T-helper 9 cell (primary cell): Measurements from ENCODE around the gene PTPRN2.
"Not testable (repeated sequence)": the region's sequence is repeated elsewhere in the genome, so short reads cannot be mapped to it uniquely, and the experiment has no call there.

Experiments
- DNase-seq: peaks from one replicate; pipeline ENCODE4 v3.0.0-alpha.2; 2020
- total RNA-seq, 2 donors: gene quantifications; one replicate each; lab custom pipeline; 2026; lab: John Stamatoyannopoulos, UW

The PTPRN2 gene
- 1.1 to 1.2 reads per million in 2 donors for total RNA-seq

- peak; percentile 58 for DNase-seq
Measured at GRCh38 chr7:158587162-158588084, at the start of gene PTPRN2. TSS of gene PTPRN2 (minus strand) at chr7:158587823.

DNA sequence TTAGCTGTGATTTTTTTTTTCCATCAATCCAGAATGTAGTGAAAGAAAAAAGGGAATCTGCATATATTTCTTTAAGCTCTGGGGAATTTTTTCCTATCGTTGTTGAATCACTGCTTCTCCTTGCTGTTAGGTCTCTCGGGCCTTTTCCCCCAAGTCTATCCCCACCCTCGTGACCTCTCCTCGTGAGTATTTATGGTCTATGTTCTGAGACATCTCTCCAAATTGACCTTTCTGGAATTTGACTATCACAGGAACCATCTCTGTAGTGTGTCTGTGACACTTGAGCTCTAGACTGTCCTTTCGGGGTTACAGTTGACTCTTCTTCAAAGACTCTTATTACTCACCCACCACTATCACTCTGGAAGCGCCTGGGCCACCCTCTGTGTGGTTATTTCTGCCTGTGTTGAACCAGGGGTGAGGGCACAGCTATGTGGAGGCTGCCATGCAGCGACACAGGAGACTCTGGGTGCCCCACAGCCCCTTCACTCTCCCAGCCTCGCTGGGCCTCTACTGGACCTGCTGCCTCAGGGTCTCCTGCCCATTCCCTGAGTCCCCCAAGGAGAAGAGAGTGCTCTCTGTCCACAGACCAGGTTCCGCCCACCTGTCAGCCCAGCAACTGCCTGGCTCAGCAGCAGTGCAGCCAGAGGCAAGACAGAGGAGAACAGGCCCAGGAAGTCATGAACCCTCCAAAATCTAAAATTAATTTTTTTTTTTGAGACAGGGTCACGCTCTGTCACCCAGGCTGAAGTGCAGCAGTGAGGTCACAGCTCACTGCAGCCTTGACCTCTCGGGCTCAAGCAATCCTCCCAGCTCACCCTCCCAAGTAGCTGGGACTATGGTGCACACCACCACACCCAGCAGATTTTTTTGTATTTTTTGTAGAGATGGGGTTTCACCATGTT is 45.7 kb upstream of the PTPRN2 start:
- no peak for DNase-seq

- no peak for DNase-seq
Measured at GRCh38 chr7:158631574-158632195, 44.1 kb upstream of the PTPRN2 start.

DNA sequence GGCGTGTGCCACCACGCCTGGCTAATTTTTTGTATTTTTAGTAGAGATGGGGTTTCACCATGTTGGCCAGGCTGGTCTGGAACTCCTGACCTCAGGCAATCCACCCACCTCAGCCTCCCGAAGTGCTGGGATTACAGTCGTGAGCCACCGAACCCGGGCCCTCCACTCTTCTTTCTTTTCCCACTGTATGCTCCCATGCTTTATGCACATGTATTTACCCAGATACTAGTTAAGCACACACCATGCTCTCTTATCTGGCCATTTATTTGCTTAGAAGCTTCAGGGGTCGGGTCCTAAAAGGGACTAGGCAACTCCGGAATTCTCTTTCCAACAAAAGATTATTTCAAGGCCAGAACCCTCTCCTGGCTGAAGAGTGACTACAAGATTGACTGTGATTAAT is 38.7 kb upstream of the PTPRN2 start:
- DNase-seq, result not testable (repeated sequence)

DNA sequence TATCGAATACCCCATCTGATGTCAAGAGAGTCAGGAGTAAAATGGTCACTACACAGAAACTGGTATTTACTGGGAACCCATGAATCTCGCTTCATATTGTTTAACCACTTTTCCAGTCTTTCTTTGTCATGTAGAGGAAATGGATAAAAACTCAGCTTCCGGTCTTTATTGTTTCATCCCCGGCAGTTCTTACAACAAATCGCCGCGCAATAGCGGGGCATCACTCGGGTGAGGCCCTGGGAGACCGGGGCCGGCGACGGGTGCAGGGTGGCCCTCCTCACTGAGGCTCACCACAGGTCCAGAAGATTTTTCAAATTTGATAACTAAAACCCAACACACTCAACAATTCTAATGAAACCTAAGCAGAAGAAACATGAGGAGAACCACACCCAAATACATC is 35.6 kb upstream of the PTPRN2 start:
- no peak for DNase-seq

DNA sequence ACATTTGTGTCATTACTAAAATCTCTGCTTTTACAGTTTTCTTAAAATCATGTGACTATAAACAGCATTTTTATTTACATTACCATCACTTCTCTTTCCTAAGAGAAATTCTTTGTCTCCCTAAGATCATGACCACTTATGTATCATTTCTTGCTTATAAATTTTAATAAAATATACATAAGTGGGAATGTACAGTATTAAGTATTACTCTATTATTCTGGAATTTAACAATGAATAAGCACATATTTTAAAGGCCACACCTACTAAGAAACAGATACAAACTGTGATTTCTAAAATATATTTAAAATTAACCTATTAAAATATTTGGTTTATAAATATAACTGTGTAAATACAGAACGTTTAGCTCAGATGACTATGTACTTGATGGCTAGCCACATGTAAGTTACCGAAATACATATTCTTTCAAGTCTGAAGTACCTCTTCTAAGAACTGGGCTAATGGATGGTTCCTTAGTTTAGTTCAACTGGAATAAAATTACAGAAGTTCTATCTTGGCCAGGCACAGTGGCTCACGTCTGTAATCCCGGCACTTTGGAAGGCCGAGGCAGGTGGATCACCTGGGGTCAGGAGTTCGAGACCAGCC is 33.3 kb upstream of the PTPRN2 start:
- no peak for DNase-seq

- no peak for DNase-seq
Measured at GRCh38 chr7:158620418-158620817, 32.8 kb upstream of the PTPRN2 start.

DNA sequence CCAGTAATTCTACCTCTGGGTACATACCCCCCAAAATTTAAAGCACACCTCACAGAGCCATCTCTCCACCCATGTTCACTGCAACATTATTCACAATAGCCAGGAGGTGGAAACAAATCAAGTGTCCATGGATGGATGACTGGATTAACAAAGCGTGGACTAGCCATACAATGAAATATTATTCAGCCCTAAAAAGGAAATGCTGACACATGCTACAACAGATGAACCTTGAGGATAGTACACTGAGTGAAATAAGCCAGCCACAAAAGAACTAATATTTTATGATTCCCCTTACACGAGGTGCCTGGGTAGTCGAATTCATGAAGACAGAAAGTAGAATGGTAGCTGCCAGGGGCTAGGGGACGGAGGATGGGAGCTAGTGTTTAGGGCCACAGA is 31.1 kb upstream of the PTPRN2 start:
- no peak for DNase-seq

DNA sequence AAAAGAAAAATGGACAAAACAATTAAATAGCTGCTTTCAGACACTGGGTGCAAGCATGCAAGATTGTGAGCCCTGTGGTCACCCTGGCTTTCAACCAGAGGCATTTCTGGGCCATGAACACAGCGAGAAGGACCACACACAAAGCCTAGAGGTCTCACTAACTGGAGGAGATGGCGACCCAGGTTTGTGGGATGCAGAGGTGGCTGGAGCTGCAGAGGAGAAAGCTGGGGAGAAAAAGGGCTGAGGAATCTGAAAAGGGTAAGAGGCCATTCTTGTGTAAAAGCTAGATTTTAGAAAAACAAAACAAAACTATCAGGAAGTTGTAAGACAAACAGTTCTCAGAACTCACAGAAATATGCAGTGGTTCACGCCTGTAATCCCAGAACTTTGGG is 30.1 kb upstream of the PTPRN2 start:
- DNase-seq, result no peak

DNA sequence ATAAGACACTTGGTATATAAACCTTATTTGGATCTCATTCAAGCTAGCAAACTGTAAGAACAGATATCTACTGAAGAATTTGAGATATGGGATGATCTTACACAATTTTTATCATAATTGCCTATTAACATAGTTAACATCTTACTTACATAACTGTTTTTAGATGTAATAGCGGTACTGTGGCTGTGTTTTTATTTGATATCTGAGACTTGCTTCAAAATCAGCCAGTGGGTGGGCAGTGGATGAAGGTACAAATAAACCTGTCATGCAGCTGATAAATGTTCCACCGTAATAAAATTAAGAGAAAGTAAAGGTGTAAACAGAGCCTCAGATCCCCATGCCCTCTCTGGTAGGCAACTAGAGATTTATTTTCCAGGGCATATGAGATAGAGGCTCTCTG is 28.4 kb upstream of the PTPRN2 start:
- no peak for DNase-seq

- no peak for DNase-seq
Measured at GRCh38 chr7:158614700-158615099, 27.1 kb upstream of the PTPRN2 start.

DNA sequence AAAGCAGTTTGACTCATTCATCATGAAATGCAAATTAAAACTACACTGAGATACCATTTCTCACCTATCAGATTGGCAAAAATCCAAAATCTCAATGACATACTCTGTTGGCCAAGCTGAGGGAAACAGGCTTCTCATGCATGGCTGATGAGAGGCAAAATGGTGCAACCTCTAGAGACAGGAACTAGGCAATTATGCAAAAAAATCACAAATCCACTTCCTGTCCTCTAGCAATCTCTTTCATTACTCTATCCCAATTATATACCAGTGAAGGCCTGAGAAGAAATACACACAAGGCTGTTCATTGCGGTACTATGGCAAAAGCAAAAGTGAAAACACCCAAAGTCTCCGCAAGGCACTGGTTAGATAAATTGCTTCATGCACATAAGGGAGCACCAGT is 25.9 kb upstream of the PTPRN2 start:
- no peak for DNase-seq

- DNase-seq, result no peak
Measured at GRCh38 chr7:158612546-158612945, 24.9 kb upstream of the PTPRN2 start.

DNA sequence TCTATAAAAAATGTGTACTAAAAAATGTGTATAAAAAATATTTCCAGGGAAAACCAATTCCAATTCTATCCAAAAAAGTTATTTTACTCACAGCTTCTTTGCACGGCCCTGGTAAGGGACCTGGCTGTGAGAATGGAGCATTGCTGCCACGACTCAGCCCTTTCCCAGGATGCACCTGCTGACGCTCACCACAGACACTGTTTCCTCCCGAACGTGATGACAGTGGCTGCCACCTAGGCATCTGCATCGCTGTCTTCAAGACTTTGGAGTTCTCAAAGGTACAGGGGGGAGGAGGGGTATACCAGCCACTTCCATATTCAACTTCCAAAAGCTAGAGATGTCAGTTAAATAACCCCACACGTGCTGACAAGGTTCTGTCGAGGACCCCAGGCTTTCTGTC is 23.9 kb upstream of the PTPRN2 start:
- DNase-seq, result no peak

DNA sequence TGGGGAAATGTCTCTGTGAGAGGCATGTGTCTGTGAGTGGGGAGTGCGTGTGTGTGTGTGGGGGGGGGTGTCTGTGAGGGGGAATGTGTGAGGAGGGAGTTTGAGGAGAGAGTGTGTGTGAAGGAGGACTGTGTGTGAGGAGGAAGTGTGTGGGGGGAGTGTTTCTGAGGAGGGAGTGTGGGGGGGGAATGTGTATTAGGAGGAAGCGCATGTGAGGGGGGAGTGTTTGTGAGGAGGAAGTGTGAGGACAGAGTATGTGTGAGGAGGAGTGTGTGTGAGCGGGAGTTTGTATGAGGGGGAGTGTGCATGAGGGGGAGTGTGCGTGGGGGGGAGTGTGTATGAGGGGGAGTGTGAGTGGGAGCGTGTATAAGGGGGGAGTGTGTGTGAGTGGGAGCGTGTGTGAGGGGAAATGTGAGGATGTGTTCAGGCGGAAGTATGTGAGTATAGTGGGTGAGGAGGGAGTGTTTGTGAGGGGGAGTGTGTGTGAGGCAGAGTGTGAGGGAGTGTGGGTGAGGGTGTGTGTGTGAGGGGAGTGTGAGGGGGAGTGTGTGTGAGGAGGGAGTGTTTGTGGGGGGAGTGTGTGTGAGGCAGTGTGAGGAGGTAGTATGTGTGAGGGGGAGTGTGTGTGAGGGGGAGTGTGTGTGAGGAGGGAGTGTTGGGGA is 21.8 kb upstream of the PTPRN2 start:
- no peak for DNase-seq

DNA sequence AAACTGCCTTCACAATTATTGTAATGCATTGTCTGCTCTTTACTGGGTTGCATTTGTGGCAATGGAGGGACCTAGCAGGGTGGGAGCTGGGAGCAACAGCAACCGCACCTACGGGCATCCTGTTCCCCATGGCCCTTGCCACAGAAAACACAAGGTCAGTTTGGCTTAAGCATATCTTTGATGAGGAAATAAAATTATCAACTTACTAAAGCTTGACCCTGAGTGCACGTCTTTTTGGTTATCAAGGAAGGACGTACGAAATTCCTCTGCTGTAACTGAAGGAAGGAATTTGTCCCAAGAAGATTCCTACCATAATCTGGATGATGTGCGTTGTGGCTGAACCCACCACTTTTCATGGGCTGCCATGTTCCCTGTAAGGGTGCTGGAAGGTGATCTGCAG is 19.9 kb upstream of the PTPRN2 start:
- no peak for DNase-seq

DNA sequence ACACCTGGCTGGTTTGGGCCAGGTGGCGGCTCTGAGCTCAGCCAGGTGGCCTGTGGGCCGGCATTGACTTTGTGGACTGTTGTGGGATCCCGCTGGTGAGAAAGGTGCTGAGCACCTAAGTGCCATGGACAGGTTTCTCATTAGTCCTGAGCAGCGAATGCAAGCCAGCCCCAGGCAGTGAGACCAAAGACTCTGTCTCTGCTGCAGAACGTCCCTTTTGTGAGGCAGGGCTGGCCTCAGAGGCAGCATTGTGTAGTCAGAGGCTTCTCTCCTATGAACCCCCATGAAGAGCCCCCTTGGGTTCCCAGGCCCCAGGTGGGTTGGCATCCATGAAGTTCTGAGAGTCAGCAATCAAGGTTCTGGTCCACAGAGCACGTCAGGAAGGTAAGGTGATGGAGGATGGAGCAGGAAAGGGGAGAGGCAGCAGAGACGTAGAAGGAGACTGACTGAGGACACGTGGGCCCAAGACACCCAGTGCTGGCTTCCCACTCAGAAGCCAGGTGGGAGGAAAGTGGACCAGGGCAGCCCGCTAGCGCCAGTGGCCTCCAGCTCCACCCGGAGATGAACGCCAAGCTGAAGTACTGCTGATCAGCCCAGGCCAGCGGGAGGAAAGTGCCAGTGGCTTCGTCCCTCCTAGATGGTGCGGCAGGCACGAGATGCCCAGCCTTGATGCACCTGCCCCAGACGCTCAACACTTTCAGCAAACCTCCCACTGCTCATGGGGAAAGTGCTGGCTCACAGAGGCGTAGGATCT is 19.2 kb upstream of the PTPRN2 start:
- DNase-seq, result no peak

DNA sequence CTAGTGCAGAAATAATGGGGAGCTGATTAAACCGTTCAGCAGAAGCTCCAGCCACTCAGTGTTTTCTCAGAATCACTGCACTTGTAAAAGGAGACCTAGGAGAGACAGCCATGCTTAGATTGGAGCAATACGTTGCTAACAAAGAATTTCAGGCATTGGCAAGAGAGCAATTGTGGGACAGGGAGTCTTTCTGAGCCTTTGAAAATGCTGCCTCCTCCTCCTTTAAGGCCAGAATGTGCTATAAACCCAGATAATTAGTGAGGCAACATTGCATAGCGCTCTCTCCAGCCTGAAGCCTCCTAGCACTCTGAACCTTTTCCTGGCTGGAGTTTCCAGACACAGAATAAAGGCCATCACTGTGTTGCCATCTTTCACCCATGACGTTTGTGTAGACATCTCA is 18.5 kb upstream of the PTPRN2 start:
- DNase-seq, result no peak

DNA sequence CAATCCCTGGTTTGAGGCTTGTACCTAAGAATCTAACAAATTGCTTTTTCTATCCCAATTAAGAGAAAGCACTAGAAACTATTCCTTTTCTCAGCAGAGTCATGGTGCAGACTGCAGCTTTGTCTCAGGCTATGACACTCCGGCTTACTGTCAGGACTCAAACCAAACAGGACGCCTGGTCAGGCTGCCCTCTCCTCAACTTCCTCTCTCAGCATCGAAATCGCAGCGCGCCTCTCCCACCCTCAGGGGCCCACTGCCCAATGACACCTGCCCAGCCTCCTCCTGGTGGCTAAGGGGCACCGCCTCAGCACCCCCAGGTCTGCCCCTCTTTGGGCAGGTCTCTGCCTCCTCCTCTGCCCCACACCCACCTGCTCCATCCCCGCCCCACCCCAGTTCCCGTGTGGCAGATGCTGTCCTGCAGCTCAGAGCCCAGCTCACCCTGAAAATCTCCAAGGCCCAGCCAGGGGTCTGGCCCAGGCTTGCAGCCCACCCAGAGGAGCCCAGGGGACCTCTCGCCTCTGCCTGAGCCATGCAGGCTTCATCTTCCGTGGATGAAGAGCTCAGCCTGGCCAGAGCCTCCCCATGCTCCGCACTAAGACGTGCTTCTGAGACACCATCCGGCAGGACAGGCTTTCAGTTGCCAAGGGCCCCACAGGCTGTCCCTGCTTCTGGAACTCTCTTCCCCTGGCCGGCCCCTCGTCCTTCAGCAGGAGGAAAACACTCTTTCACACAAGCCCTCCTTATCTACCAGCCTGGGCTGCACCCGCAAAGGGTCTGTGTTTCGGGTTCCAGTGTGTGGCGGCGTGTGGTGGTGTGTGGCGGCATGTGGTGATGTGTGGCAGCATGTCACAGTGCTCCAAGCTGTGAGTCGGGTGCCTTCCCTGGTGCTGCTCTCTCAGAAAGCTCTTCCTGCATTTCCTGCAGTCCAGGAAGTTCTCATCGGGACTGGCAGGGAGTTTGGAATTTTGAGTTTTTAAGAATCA is 16.4 kb upstream of the PTPRN2 start:
- DNase-seq, result no peak
